HFF-Myc (cell line): ENCODE data around the gene GALR2.

Source experiments
- DNase-seq: peaks from one replicate; pipeline ENCODE4 v3.0.0-alpha.2; 2011; ENCODE audit warnings: low read depth; ENCODE audit errors: extremely low read depth
- H3K4me3 ChIP-seq: replicated peaks from 2 replicates; pipeline ENCODE4 v1.5.1; 2011; ENCODE audit warnings: low read depth, mild to moderate bottlenecking, control low read depth, low read length
- CTCF ChIP-seq: IDR thresholded peaks from 2 replicates; pipeline ENCODE4 v1.5.1; 2012; ENCODE audit warnings: mild to moderate bottlenecking, low read depth, low read length, control low read depth; ENCODE audit errors: missing control alignments

Gene GALR2

GRCh38 chr17:76115138-76115754 is 40.7 kb downstream of the GALR2 start:
- TF ChIP-seq CTCF: no peak
- H3K4me3 ChIP-seq: no peak overlapping the region
- DNase-seq: no peak

- no peak for TF ChIP-seq CTCF
- no peak for DNase-seq
- no peak overlapping the region for H3K4me3 ChIP-seq
These were observed 45.1 kb downstream of the GALR2 start for GRCh38 chr17:76119409-76120371.

- no peak overlapping the region for H3K4me3 ChIP-seq
- no peak for DNase-seq
- no peak for TF ChIP-seq CTCF
These were observed 46.1 kb downstream of the GALR2 start for GRCh38 chr17:76120658-76121008.

- no peak for DNase-seq
- TF ChIP-seq CTCF: no peak
- no peak overlapping the region for H3K4me3 ChIP-seq
These were observed 47.4 kb downstream of the GALR2 start for GRCh38 chr17:76121932-76122430.

- no peak overlapping the region for H3K4me3 ChIP-seq
- no peak for TF ChIP-seq CTCF
- no peak for DNase-seq
These were observed 48.0 kb downstream of the GALR2 start for GRCh38 chr17:76122431-76123190.

- H3K4me3 ChIP-seq: no peak overlapping the region
- no peak for TF ChIP-seq CTCF
These were observed 48.6 kb downstream of the GALR2 start for GRCh38 chr17:76123191-76123499.

More at GRCh38 chr17:76123191-76123499, 48.6 kb downstream of the GALR2 start:
- no peak for DNase-seq
